DMS 273 treated with DMSO at 0.1 percent for 48 hours (cell line): ENCODE measurements around the gene PRR33.

ENCODE experiments used
- DNase-seq: peaks from one replicate; lab custom pipeline; 2025; lab: John Stamatoyannopoulos, UW

Gene PRR33

DNA sequence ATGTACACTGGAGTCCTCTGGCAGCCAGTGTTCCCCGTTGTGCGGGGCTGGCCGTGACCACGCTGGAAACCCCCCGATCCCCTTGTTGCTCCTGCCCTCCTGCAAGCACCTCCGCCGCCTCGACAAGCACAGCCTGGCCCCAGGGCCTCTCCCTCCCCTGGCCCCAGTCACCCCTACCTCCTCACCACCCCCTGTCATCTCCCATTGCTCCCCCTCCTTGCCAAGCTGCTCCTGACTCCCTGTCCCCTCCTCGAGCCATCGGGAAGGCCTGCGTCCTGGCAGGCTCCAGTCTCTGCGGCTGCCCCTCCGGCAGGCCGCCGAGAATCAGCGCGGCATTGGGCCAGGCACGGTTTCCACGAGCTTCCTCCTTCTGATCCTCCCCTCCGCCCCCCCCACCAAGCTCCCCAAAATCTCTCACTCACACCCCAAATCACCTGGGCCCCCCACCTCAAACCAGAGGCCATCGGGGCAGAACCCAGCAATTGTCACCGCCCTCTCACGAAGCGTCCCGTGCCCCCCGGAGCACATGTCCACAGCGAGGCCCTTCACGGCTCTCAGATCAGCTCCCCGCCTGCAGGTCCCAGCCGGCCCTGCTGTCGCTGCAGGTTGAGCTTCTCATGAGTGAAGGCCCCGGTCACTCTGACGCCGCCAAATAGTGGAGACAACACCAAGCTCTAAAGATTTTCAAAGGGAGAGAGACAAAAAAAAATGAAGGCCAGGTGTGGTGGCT lies 44.5 kb downstream of the PRR33 start:
- no peak for DNase-seq

DNA sequence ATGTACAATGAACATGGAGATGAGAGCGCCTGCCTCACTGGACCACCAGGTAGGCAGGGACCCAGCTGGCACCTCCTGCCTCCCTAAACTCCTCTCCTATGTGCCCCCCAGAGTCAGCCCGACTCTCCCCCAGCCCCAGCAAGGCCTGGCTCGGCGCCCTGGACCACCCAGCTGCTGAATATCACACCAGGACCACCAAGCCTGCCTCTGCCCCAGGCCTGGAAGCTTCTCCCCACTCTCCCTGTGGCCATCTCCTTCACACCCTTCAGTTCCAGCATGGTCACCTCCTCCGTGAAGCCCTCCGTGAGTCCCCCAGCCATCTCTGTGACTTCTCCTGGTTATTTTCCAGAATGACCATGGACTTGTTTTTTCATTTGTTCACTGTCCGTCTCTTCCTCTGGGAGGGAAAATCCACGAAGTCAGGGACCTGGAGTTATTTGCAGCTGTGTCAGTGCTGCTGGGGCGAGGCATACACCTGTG lies 45.2 kb downstream of the PRR33 start:
- DNase-seq, result no peak

DNA sequence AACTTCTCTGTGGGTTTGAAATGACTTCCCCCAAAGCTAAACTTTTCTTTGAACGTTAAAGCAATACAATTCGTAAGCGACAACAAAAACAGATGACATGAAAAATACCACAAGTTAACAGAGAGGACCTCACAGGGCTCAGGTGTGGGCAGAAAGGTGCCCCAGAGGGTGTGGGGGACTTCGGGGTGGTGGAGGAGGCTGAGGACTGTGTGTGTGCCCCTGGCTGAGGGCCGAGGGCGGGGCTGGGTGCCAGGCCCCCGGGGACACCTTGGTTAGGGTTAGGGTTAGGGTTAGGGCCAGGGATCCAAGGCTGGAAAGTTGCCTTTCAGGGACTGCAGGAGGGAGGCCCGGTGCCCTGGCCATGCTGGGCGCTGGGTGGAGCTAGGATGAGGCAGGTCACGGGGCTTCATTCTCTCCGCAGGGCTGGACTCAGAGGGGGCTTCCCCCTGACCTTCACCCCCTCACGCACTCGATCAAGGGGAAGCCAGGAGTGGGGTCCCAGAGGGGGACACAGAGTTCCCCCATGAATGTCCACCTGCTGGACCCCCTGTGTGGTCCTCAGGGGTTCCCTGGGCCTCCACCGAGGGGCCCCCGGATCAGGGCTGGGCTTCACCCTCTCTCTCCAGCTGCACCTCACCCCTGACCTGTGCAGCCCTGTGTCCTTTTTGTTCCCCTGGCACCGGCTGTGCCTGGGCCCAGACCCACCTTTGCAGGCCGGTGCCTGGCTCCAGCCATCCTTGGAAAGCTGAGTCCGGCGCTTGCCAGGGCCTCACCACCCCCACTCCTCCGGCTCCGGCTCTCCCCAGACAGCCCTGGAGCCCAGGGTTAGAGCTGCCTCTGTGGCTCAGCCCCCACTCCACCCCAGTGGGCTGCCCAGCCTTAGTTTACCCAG lies 45.9 kb downstream of the PRR33 start:
- DNase-seq, result no peak

DNA sequence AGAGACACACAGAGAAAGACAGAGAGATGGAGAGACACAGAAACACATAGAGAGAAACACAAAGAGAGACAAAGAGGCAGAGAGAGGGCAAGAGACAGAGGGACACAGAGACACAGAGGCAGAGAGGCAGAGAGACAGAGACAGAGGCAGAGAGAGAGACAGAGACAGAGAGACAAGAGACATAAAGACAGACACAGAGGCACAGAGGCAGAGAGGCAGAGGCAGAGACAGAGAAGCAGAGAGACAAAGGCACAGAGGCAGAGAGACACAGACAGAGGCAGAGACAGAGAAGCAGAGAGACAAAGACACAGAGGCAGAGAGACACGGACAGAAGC lies 46.6 kb downstream of the PRR33 start:
- DNase-seq, result no peak

DNA sequence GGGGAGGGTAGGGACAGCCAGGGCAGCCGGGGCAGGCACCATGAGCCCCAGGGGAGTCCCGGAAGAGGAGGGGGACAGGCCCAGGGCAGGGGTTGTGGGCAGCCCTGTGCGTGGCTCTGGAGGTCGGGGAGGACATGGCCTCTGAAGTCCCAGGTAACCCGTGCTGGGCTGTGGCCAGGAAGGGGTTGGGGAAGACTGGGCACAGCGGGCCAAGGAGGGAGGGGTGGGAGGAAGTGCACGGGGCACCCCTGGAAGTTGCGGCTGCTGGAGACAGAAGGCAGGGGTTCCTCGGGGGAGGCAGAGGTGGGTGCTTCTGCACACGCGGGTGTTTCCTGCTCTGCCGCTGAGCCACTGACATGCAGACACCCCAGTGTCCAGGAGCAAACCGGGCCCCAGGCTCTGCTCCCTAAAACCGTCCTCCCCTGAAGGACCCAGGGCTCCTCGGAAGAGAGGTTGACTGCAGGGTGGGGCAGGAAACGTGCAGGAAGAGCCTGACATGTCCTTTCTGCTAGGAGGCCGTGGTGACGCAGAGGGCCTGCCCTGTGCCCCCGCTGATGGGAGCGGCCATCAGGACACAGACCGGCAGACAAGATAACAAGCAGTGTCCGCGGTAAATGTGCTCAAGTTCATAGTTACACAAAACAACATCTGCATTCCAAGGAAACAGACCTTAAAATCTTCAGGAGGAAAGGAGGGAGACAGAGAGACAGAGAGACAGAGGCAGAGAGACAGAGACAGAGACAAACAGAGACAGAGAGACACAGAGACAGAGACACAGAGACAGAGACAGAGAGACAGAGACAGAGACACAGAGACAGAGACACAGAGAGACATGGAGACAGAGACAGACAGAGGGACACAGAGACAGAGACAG lies 47.2 kb downstream of the PRR33 start:
- DNase-seq, result no peak

DNA sequence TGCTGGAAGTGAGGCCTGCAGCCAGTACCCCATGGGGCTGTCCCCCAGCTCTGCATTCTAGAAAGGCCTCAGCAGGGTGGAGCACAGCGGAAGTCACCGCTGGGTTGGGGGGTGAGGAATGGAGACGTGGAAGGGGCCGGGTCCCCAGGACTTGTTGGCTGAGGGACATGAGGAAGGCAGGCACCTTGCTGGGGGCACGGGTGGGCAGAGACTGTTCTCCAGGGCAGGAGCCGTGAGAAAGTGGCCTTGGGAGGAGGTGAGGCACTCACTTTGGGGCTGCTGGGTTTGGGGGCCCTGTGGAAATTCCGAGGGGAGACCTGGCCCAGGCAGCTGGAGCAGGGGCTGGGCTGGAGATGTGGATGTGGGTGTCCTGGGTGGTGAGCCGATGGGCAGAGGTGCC lies 47.9 kb downstream of the PRR33 start:
- no peak for DNase-seq

DNA sequence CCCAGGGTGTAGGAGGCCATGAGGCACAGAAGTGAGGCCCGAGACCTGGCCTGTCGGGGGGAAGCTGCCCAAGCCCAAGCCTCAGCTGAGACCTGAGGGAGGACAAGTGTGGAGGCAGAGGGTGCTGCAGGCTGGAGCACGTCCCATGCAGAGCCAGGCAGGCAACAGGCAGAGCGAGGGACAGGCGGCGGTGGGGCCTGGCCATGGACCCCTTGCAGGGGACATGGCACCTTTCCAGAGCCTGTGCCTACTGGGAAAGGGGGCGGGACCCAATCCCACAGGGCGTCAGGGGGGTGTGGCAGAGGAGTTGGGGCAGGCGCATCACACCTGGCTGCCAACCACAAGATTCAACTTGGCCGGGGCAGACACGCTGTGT lies 48.6 kb downstream of the PRR33 start:
- no peak for DNase-seq

DNA sequence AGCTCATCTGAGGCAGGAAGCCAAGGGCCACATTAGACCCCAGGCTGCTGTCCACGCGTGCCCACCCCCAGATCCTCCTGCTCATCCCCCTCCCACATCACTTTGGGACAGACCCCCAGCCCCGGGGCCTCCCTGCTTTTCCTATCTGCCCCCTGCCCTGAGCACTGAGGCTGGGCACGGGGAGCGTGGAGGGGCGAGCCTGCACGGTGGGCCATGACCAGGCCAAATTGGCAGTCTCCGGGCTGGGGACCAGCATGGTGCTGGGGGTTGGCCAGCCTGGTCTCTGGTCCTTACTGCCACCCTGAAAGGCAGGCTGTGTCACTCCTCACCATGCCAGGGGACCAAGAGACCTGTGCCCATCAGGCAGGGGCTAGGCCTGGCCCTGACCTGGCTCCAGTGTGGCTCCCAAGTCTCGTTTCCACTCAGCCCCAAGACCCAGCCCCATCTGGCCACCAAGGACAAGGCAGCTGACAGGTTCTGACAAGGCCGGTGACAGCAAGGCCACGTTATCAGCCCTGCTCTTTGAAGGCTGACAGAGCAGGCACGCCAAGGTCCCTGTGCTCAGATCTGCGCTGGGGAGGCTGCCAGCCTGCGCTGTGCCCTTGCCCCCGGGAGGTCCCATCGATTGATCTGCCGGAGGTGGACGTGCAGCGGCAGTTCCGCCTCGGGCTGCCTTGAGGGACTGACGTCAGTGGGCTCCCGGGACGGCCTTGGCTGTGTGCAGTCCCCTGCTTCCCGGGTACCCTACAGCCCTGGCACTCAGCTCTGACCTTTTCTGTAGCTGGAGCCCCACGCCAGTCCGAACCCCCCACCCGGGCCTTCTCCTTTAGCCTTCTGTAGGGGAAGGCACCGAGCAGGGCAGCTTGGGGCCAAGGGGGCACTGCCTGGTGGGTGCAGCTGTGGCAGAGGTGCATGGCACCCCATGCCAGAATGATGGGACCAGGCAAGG lies 49.3 kb downstream of the PRR33 start:
- no peak for DNase-seq

DNA sequence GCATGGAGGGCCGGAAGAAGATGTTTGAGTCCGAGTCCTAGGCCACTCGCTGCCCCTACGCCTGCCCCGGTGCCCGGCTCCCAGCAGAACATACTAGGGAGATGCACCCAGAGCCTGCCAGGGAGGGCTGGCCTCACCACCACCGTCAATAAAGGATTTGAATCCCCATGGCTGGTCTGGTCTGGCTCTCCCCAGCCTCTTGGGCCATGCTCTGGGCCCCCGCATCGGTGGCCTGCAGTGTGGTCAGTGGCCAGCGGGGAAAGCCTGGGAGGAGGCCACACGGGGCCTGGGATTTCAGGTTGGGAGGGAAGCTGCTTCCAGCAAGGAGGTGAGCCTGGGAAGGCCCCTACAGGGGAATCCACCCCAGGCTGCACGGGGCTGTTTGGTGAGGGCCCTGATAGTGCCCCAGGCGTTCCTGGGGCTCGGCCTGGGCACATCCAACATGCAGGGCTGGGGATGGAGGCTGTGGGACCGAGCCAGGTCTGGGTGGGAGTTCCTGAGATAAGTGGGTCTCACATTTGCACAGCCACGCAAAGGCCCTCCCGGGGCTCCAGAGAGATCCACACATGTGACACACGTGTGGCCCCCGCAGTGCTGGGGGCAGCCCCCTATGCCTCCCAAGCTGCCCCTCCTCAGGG lies 50.1 kb downstream of the PRR33 start:
- no peak for DNase-seq

DNA sequence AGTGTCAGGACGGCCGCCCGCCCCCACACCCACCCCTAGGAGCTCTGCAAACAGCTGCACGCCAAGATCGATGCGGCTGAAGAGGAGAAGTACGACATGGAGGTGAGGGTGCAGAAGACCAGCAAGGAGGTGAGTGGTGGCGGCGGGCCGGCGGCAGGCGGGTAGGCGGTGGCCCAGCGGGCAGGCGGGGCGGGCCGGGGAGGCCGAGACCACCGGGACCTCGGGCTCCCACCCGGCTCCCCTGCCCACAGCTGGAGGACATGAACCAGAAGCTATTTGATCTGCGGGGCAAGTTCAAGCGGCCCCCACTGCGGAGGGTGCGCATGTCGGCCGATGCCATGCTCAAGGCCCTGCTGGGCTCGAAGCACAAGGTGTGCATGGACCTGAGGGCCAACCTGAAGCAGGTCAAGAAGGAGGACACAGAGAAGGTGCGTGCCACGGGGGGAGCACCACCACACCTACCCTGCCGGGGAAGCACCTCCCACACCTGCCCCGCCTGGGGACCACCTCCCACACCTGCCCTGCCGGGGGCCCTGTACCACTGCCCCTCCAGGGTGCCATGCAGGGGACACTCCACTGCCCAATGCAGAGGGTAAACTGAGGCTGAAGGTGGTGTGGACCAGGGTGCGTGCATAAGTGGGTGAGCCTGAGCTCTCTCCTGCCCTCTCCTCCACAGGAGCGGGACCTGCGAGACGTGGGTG lies 50.8 kb downstream of the PRR33 start:
- no peak for DNase-seq

DNA sequence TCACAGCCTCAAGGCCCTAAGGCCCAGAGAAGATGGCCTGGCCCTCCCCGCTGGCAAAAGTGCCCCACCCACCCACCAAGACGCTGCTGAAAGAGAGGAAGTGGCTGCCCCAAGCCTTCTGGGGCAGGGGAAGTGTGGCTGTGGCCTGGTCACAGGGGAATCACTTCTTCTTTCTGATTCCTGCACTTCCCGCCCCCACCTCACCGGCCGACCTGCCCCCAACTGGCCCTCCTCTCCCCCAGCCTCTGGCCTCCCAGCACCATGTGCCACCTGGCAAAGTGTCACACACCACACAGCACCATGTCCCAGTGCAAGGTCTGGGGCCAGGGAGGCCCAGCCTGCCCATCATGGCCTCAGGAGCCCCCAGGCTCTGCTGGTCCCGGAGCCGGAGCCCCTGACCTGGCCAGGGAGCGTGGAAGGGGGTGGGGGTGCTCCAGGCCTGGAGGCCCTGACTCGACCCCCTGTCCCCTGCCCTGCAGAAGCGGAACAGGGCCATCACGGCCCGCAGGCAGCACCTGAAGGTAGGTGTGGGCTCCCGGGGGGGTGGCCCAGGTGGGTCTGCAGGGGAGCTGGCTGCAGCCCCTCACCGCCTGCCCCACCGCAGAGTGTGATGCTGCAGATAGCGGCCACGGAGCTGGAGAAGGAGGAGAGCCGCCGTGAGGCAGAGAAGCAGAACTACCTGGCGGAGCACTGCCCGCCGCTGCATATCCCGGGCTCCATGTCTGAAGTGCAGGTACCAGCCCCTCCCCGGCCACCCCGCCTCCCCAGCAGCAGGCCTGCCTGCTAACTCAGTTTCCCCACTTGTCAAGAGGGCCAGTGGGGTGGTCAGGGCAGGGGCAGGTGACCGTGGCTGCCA lies 51.5 kb downstream of the PRR33 start:
- DNase-seq, result no peak

DNA sequence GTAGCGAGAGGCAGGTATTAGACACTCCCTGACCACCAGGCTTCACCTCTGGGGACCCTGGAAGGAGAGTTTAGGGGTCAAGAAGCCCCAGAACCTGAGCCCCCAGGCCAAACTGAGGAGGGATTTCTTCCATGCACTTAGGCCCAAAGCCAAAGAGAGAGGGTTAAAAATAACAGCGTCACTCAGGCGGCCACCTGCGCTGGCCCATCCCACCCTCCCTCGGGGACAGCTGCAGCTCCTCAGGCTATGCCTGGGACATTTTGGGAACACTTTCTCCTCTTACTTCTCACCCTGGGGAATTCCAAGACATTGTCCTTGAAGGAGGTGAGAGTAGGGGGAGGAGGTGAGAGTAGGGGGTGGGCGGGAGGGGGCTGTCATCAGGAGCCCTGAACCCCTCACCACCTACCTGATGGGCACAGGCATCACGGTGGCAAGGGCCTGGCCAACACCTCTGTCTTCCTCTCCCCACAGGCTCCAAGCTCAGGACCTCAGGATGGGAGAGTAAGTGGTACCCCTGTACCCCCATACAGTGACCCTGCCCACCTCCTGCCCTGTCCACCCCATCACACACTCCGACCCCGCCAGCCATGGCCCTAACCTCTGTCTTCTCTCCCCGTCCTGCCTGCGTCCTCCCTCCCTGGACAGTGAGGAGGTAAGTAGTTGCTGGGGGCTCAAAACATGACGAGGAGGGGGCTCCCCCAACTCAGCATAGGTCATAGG lies 52.3 kb downstream of the PRR33 start:
- DNase-seq, result no peak

DNA sequence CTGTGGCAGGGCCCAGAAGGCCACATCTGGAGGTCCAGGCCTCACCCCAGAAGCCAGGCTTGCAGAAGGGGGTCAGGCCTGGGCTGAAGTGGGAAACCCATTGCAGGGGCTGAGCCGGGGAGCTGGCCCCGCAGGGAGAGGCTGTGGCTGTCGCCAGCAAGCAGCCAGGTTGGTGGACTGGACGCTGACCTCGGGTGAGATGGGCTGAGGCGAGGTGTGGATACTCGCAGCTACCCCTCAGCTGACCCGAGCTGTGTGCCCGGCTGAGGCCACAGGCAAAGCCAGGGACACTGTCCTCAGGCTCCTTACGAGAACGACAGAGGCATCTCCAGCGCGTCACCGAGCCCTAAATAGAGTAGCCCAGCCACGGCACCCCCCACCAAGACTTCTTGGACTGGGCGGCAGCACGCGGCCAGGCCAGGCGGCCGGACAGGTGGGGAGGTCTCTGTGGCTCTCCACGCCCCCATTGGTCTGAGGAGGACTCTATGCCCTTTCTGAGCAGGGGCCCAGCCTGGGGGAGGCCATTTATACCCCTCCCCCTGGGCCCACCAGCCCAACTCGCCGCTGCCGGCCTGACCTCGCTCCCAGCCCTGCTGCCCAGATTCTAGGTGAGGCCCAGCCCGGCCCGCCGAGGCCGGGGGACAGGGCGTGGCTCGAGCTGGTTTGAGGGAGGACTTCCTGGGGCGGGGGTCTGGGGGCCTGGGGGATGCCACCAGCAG lies 53.1 kb downstream of the PRR33 start, which contains the start of gene TNNI2:
Gene TNNI2 (plus strand): TSS at position 556 of the 719 bp plus-strand sequence. CDS start 716 bp downstream, outside the sequence.
- no peak for DNase-seq
